Fibroblast of lung (primary cell): Measurements from ENCODE around the gene IL19.

Source experiments
- CTCF ChIP-seq, 2 donors: IDR thresholded peaks in 1 of 2; conservative IDR thresholded peaks in 1 of 2; 1 replicate in 1 of 2; 2 replicates in 1 of 2; pipeline ENCODE4 v1.5.1; 2011 to 2012; ENCODE audit warnings: low read length in 2 of 2, control low read depth in 1 of 2, inconsistent platforms in 1 of 2, low read depth in 1 of 2, mild to moderate bottlenecking in 1 of 2
- EZH2 ChIP-seq: IDR thresholded peaks from 2 replicates; pipeline ENCODE4 v1.5.1; 2012; ENCODE audit warnings: low read length, control low read depth, mild to moderate bottlenecking; ENCODE audit errors: missing control alignments

- TF ChIP-seq CTCF (conservative IDR thresholded peaks at IDR 0.05 in 1 of 2, IDR thresholded peaks at IDR 0.05 in 1 of 2; ENCODE audit: low read depth in 1 of 2, low read length in 2 of 2) (no peak), EZH2 (no peak)
Observed at GRCh38 chr1:206800891-206801290, 30.3 kb downstream of the IL19 start.
